ENCODE data around the gene MCC. TPM values are rescaled to one million over a fixed set of nuclear protein-coding genes. Genes with fewer than 3 reads are reported as not detected.

Gene MCC
- total RNA-seq, 3 donors from 2014 or later (not counting 1 experiment from before 2014, with no cell fraction given), result 0.68 to 1.8 (median 1.4) TPM

- peaks cover 26 to 36% of the 10 kb centered on the region in 2 donors for H3K27me3 Mint-ChIP-seq (ENCODE audit: low read depth in 2 of 2)
- TF ChIP-seq CTCF (IDR thresholded peaks at IDR 0.05), result no peak
- H3K27me3 ChIP-seq (ENCODE audit: control insufficient read depth, insufficient read depth, low read length), result peaks cover 7% of the 10 kb centered on the region
Observed at GRCh38 chr5:113378514-113378913, 109.7 kb downstream of the MCC start.

GRCh38 chr5:113378081-113378480 lies 110.2 kb downstream of the MCC start:
- Mint-ChIP-seq H3K4me3 (peak overlapping the region; percentile 35), H3K36me3 (no peaks in the 10 kb centered on the region), H3K4me1 (peaks cover 15 to 18% of the 10 kb centered on the region in 2 donors), H3K9me3 (no peaks in the 10 kb centered on the region), H3K27ac (peak overlapping the region in 1 of 2 donors; percentile 7), H3K27me3 (ENCODE audit: low read depth in 2 of 2) (peaks cover 24 to 32% of the 10 kb centered on the region in 2 donors)
- Histone ChIP-seq H3K9me3 (ENCODE audit: control insufficient read depth, insufficient read depth, low read length) (no peaks in the 10 kb centered on the region), H3K4me1 (ENCODE audit: control insufficient read depth, insufficient read depth, low read length) (peaks cover 11% of the 10 kb centered on the region), H3K27ac (ENCODE audit: low read length) (no peak overlapping the region), H3K4me3 (ENCODE audit: low read length) (no peak overlapping the region), H3K36me3 (ENCODE audit: control insufficient read depth, insufficient read depth, low read length) (no peaks in the 10 kb centered on the region), H3K27me3 (ENCODE audit: control insufficient read depth, insufficient read depth, low read length) (peaks cover 7% of the 10 kb centered on the region)
- intact Hi-C loops (cut with micrococcal nuclease), result loop anchor here (5.0 kb wide), 1 partner anchor 229 kb away; no protein-coding TSS in a partner anchor
- TF ChIP-seq CTCF (IDR thresholded peaks at IDR 0.05), result no peak
- DNase-seq (peak in 1 of 2 donors; percentile 53), ATAC-seq (no peak)

More at GRCh38 chr5:113378514-113378913, 109.7 kb downstream of the MCC start:
- WGBS (ENCODE audit: insufficient coverage), result 20% methylated on average over 1 of the region's 2 CpGs
- H3K36me3 Mint-ChIP-seq, result no peaks in the 10 kb centered on the region
- peaks cover 15 to 18% of the 10 kb centered on the region in 2 donors for H3K4me1 Mint-ChIP-seq
- no peaks in the 10 kb centered on the region for H3K9me3 Mint-ChIP-seq
- DNase-seq (no peak), ATAC-seq (no peak)
- H3K9me3 ChIP-seq (ENCODE audit: control insufficient read depth, insufficient read depth, low read length), result no peaks in the 10 kb centered on the region
- H3K27ac ChIP-seq (ENCODE audit: low read length), result no peak overlapping the region
- H3K27ac Mint-ChIP-seq, result no peak overlapping the region
- H3K4me1 ChIP-seq (ENCODE audit: control insufficient read depth, insufficient read depth, low read length), result peaks cover 11% of the 10 kb centered on the region
- H3K4me3 Mint-ChIP-seq, result no peak overlapping the region
- intact Hi-C loops (cut with micrococcal nuclease), result loop anchor here (5.0 kb wide), 1 partner anchor 229 kb away; no protein-coding TSS in a partner anchor
- no peaks in the 10 kb centered on the region for H3K36me3 ChIP-seq (ENCODE audit: control insufficient read depth, insufficient read depth, low read length)
- H3K4me3 ChIP-seq (ENCODE audit: low read length), result no peak overlapping the region

- Mint-ChIP-seq H3K27me3 (ENCODE audit: low read depth in 2 of 2) (peaks cover 21 to 29% of the 10 kb centered on the region in 2 donors), H3K27ac (no peak overlapping the region), H3K4me3 (no peak overlapping the region), H3K36me3 (no peaks in the 10 kb centered on the region), H3K4me1 (peaks cover 15 to 18% of the 10 kb centered on the region in 2 donors), H3K9me3 (no peaks in the 10 kb centered on the region)
- no peak for TF ChIP-seq CTCF (IDR thresholded peaks at IDR 0.05)
- Histone ChIP-seq H3K36me3 (ENCODE audit: control insufficient read depth, insufficient read depth, low read length) (no peaks in the 10 kb centered on the region), H3K4me1 (ENCODE audit: control insufficient read depth, insufficient read depth, low read length) (peaks cover 11% of the 10 kb centered on the region), H3K27ac (ENCODE audit: low read length) (no peak overlapping the region), H3K27me3 (ENCODE audit: control insufficient read depth, insufficient read depth, low read length) (peaks cover 8% of the 10 kb centered on the region), H3K4me3 (ENCODE audit: low read length) (no peak overlapping the region), H3K9me3 (ENCODE audit: control insufficient read depth, insufficient read depth, low read length) (no peaks in the 10 kb centered on the region)
- WGBS (ENCODE audit: insufficient coverage), result 90% methylated on average over 3 of the region's 3 CpGs
- intact Hi-C loops (cut with micrococcal nuclease), result loop anchor here (5.0 kb wide), 1 partner anchor 231 kb away; no protein-coding TSS in a partner anchor
- ATAC-seq, result no peak
- DNase-seq, result no peak
Observed at GRCh38 chr5:113376640-113377039, 111.6 kb downstream of the MCC start.

All from natural killer cell (primary cell).